OCI-LY1 (cell line): Measurements from ENCODE around the gene ABCG2.

ENCODE experiments used
- H2AFZ ChIP-seq: fragments of 200-600 bp; sonication (generic), shearing (Covaris generic); 2 replicates; pipeline ENCODE4 v1.6.0; 2014; ENCODE audit warnings: antibody characterized with exemption, mild to moderate bottlenecking, low read length
- H3F3A ChIP-seq: fragments of 200-600 bp; sonication (generic), shearing (Covaris generic); 2 replicates; pipeline ENCODE4 v1.6.0; 2014; ENCODE audit warnings: mild to moderate bottlenecking, antibody characterized with exemption, low read length, moderate library complexity; ENCODE audit not compliant: insufficient read depth
- H3K27ac ChIP-seq: fragments of 200-600 bp; sonication (generic); 2 replicates; pipeline ENCODE4 v1.5.1; 2014; ENCODE audit warnings: low read length, mixed run types, mild to moderate bottlenecking, low read depth; ENCODE audit not compliant: poor library complexity, severe bottlenecking
- H3K27me3 ChIP-seq: fragments of 200-600 bp; sonication (generic); 2 replicates; pipeline ENCODE4 v1.6.0; 2014; ENCODE audit warnings: antibody characterized with exemption, mild to moderate bottlenecking, low read length, moderate library complexity; ENCODE audit not compliant: insufficient read depth
- H3K36me3 ChIP-seq: fragments of 200-600 bp; sonication (generic); 2 replicates; pipeline ENCODE4 v1.6.1; 2014; ENCODE audit warnings: mild to moderate bottlenecking, antibody characterized with exemption, low read length, moderate library complexity, mixed read lengths; ENCODE audit not compliant: insufficient read depth
- H3K4me1 ChIP-seq: fragments of 200-600 bp; sonication (generic); 2 replicates; pipeline ENCODE4 v1.5.1; 2014; ENCODE audit warnings: mild to moderate bottlenecking, low read length, moderate library complexity; ENCODE audit not compliant: insufficient read depth, severe bottlenecking
- H3K4me2 ChIP-seq: fragments of 200-600 bp; sonication (generic), shearing (Covaris generic); 2 replicates; pipeline ENCODE4 v1.6.1; 2014; ENCODE audit warnings: low read length
- H3K4me3 ChIP-seq: fragments of 200-600 bp; sonication (generic); 2 replicates; pipeline ENCODE4 v1.5.1; 2014; ENCODE audit warnings: low read length, low read depth, mild to moderate bottlenecking, mixed read lengths; ENCODE audit not compliant: poor library complexity, severe bottlenecking
- H3K79me2 ChIP-seq: fragments of 200-600 bp; shearing (Covaris generic); 2 replicates; pipeline ENCODE4 v1.6.1; 2016; ENCODE audit warnings: mixed run types, low read length, mixed read lengths; ENCODE audit not compliant: insufficient read depth
- H3K9ac ChIP-seq: fragments of 200-600 bp; sonication (generic), shearing (Covaris generic); 2 replicates; pipeline ENCODE4 v1.6.1; 2014; ENCODE audit warnings: mild to moderate bottlenecking, low read length, mixed read lengths
- H3K9me2 ChIP-seq: fragments of 200-600 bp; sonication (generic), shearing (Covaris generic); 2 replicates; pipeline ENCODE4 v1.6.1; 2014; ENCODE audit warnings: low read depth, mild to moderate bottlenecking, low read length, mixed read lengths
- H3K9me3 ChIP-seq: fragments of 200-600 bp; shearing (Covaris generic); 2 replicates; pipeline ENCODE4 v1.6.1; 2014; ENCODE audit warnings: low read length, mixed read lengths
- H4K20me1 ChIP-seq: fragments of 200-600 bp; sonication (generic), shearing (Covaris generic); 2 replicates; pipeline ENCODE4 v1.6.0; 2016; ENCODE audit warnings: mild to moderate bottlenecking, low read length; ENCODE audit not compliant: insufficient read depth
- EZH2 ChIP-seq: fragments of 200-600 bp; sonication (generic), shearing (Covaris generic); IDR thresholded peaks from 2 replicates; pipeline ENCODE4 v1.8.0; 2017; ENCODE audit warnings: borderline replicate concordance, mixed run types, mild to moderate bottlenecking, antibody characterized with exemption, low read length, moderate library complexity, mixed read lengths
- TF ChIP-seq, protein P1 (sequence below): fragments of 200-600 bp; sonication (generic), shearing (Covaris generic); IDR thresholded peaks from 2 replicates; pipeline ENCODE4 v1.5.1; 2017; ENCODE audit warnings: mild to moderate bottlenecking, antibody characterized with exemption, low read length, moderate library complexity, mixed read lengths

ABCG2 gene

GRCh38 chr4:88104902-88105610 is 53.4 kb downstream of the ABCG2 start:
- H3K9me3 ChIP-seq = no peaks in the 10 kb centered on the region
- no peaks in the 10 kb centered on the region for H4K20me1 ChIP-seq
- H3K9me2 ChIP-seq = no peaks in the 10 kb centered on the region
- no peak overlapping the region for H3K27ac ChIP-seq
- no peaks in the 10 kb centered on the region for H3K27me3 ChIP-seq
- H3K4me2 ChIP-seq = no peak overlapping the region
- no peak overlapping the region for H3K4me3 ChIP-seq
- no peaks in the 10 kb centered on the region for H3K79me2 ChIP-seq
- no peak overlapping the region for H3K9ac ChIP-seq
- no peaks in the 10 kb centered on the region for H3K36me3 ChIP-seq
- no peak for TF ChIP-seq EZH2
- TF ChIP-seq, protein P1, sequence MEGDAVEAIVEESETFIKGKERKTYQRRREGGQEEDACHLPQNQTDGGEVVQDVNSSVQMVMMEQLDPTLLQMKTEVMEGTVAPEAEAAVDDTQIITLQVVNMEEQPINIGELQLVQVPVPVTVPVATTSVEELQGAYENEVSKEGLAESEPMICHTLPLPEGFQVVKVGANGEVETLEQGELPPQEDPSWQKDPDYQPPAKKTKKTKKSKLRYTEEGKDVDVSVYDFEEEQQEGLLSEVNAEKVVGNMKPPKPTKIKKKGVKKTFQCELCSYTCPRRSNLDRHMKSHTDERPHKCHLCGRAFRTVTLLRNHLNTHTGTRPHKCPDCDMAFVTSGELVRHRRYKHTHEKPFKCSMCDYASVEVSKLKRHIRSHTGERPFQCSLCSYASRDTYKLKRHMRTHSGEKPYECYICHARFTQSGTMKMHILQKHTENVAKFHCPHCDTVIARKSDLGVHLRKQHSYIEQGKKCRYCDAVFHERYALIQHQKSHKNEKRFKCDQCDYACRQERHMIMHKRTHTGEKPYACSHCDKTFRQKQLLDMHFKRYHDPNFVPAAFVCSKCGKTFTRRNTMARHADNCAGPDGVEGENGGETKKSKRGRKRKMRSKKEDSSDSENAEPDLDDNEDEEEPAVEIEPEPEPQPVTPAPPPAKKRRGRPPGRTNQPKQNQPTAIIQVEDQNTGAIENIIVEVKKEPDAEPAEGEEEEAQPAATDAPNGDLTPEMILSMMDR = no peak
- H3K4me1 ChIP-seq = no peaks in the 10 kb centered on the region
- no peak overlapping the region for H2AFZ ChIP-seq
- no peaks in the 10 kb centered on the region for H3F3A ChIP-seq

GRCh38 chr4:88102026-88102425 is 56.4 kb downstream of the ABCG2 start:
- no peaks in the 10 kb centered on the region for H4K20me1 ChIP-seq
- H3K27me3 ChIP-seq = no peaks in the 10 kb centered on the region
- no peaks in the 10 kb centered on the region for H3K79me2 ChIP-seq
- H3K9ac ChIP-seq = no peak overlapping the region
- no peak overlapping the region for H3K4me3 ChIP-seq
- H3K9me2 ChIP-seq = no peaks in the 10 kb centered on the region
- no peaks in the 10 kb centered on the region for H3K36me3 ChIP-seq
- H3F3A ChIP-seq = no peaks in the 10 kb centered on the region
- no peaks in the 10 kb centered on the region for H3K9me3 ChIP-seq
- no peak for TF ChIP-seq EZH2
- TF ChIP-seq, protein P1 = no peak
- no peaks in the 10 kb centered on the region for H3K4me1 ChIP-seq
- no peak overlapping the region for H2AFZ ChIP-seq
- H3K27ac ChIP-seq = no peak overlapping the region
- H3K4me2 ChIP-seq = no peak overlapping the region

GRCh38 chr4:88101165-88101564 is 57.3 kb downstream of the ABCG2 start:
- Histone ChIP-seq H3K9me3 (no peaks in the 10 kb centered on the region), H3K27ac (no peak overlapping the region), H3K9ac (no peak overlapping the region), H3K27me3 (no peaks in the 10 kb centered on the region), H3K4me1 (no peaks in the 10 kb centered on the region), H2AFZ (no peak overlapping the region), H3K79me2 (no peaks in the 10 kb centered on the region), H3K36me3 (no peaks in the 10 kb centered on the region), H3K4me2 (no peak overlapping the region), H3K4me3 (no peak overlapping the region), H3F3A (no peaks in the 10 kb centered on the region), H4K20me1 (no peaks in the 10 kb centered on the region), H3K9me2 (no peaks in the 10 kb centered on the region)
- TF ChIP-seq, protein P1 = no peak
- no peak for TF ChIP-seq EZH2
